Measurements from ENCODE around the gene KSR1.

Gene KSR1

DNA sequence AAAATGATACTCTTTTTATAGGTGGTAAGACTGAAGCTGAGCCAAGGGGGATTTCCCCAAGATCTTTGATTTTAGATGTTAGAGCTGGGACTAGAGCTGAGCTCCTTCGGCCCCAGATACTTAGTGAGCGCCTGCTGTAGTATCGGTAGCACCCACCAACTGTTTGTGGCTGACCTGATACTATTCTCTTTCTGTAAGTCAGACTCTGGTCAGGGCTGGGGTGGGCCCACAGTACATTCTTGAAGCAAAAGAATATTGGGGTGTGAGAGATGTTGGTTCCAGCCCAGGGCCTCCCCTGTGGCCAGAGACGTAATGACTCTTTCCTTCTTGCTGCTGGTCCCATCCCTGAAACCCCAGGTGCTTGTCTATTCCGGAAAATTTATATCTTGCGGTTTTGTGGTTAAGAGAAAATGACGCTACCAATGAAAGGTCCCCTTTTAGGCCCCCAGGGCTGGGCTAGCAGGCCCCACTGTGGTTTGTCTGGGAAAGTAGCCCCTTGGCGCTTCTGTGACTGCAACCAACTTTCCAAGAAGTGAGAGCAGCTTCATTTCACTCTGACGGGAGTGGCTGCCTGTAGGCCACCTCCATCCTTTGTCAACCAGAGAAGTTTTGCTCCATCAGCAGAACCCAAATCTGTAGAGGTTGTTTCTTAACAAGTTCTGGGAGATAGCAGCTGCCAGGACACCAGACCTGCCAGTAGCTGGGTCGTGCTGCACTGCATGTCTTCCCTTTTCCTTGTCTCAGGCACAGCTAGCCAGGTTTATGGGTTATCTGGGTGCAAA, 88.3 kb downstream of the KSR1 start:
- ATAC-seq (peak; percentile 93), DNase-seq (peak; percentile 81 to 96)
- Mint-ChIP-seq H3K9me3 (no peaks in the 10 kb centered on the region), H3K27ac (peak overlapping the region; percentile 91 to 98), H3K4me3 (peak overlapping the region; percentile 71 to 74), H3K27me3 (no peaks in the 10 kb centered on the region), H3K4me1 (peaks cover 86% of the 10 kb centered on the region)

DNA sequence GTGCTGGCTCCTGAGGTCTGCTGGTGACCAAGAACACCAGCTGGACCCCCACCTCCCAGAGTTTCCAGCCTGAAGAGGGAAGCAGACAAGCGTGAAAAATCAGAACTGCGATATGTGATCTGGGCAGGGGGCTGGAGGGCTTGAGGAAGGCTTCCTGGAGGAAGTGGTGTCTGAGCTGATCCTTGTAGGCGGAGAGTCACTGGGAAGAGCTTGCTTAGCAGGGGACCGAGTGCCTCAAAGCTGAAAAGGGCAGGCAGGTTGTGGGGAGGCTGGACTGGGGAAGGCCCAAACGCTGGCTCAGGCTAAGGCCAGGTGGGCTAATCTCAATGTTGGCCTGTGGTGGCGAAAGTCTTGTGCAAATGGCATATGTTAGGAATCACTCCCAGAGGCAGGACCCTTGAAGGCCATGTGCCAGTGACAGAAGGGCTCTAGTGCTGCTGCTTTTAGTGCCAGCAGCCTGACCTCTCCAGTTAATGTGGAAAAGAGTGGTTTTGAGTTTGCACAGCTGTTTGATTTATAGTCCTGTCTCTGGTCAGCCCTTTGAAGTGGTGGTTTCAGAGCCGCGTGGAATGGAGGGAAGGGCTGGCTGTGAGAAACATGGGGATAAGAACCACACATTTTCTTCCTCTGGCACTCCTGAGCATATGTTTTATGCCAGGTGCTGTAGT, 89.4 kb downstream of the KSR1 start:
- Mint-ChIP-seq H3K4me3 (peak overlapping the region; percentile 71 to 74), H3K9me3 (no peaks in the 10 kb centered on the region), H3K27me3 (no peaks in the 10 kb centered on the region), H3K27ac (peak overlapping the region; percentile 79 to 89), H3K4me1 (peaks cover 86% of the 10 kb centered on the region)
- DNase-seq (no peak), ATAC-seq (no peak)

DNA sequence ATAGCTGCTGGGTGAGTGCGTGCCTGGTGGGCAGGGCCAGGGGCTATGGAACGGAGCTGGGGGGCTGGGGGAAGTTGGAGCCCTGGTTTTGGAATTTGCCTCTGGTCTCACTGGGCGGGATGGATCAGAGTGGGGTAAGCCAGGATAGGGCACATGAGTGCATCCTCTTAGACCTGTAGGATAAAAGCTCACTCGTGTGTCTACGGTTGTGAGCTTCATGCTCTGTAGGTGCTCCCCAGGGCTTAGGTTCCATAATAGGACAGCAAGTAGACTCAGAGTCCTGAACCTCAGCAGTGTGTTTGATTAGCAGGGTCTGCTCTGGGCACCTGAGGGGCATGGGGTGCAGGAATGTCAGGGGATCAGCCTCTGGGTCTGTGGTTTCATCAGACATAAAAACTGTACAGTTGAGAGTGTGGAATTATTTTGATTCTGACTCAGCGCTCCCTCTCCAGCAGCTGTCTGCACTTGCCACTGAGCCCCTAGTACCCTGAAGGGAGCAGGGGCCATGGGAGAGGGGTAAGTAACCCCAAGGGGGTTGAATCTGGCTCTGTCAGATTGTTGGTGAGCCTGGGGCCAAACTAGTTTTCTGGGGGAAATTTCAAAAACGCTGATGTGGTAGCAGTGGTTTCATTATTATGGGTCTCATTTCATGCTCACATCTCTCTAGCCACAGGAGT, 90.5 kb downstream of the KSR1 start:
- Mint-ChIP-seq H3K4me1 (peaks cover 86% of the 10 kb centered on the region), H3K27me3 (no peaks in the 10 kb centered on the region), H3K27ac (peak overlapping the region; percentile 63 to 93), H3K9me3 (no peaks in the 10 kb centered on the region), H3K4me3 (peak overlapping the region; percentile 47 to 74)
- ATAC-seq (no peak), DNase-seq (peak in 1 of 2 donors; percentile 45)

GRCh38 chr17:27547301-27547683, 91.0 kb downstream of the KSR1 start:
- Mint-ChIP-seq H3K27ac (peak overlapping the region; percentile 63 to 93), H3K9me3 (no peaks in the 10 kb centered on the region), H3K4me1 (peaks cover 86% of the 10 kb centered on the region), H3K4me3 (peak overlapping the region; percentile 47 to 74), H3K27me3 (no peaks in the 10 kb centered on the region)
- no peak for DNase-seq
- ATAC-seq = no peak

GRCh38 chr17:27548369-27548768, 92.1 kb downstream of the KSR1 start:
- ATAC-seq (no peak), DNase-seq (no peak)
- H3K4me3 Mint-ChIP-seq = no peak overlapping the region
- H3K27ac Mint-ChIP-seq = no peak overlapping the region
- no peaks in the 10 kb centered on the region for H3K27me3 Mint-ChIP-seq
- H3K4me1 Mint-ChIP-seq = peaks cover 86% of the 10 kb centered on the region
- no peaks in the 10 kb centered on the region for H3K9me3 Mint-ChIP-seq

- Mint-ChIP-seq H3K27me3 (no peaks in the 10 kb centered on the region), H3K4me1 (peaks cover 81% of the 10 kb centered on the region), H3K4me3 (no peak overlapping the region), H3K27ac (no peak overlapping the region), H3K9me3 (no peaks in the 10 kb centered on the region)
- DNase-seq = no peak
- ATAC-seq = no peak
Observed at GRCh38 chr17:27549251-27549893, 93.1 kb downstream of the KSR1 start.

DNA sequence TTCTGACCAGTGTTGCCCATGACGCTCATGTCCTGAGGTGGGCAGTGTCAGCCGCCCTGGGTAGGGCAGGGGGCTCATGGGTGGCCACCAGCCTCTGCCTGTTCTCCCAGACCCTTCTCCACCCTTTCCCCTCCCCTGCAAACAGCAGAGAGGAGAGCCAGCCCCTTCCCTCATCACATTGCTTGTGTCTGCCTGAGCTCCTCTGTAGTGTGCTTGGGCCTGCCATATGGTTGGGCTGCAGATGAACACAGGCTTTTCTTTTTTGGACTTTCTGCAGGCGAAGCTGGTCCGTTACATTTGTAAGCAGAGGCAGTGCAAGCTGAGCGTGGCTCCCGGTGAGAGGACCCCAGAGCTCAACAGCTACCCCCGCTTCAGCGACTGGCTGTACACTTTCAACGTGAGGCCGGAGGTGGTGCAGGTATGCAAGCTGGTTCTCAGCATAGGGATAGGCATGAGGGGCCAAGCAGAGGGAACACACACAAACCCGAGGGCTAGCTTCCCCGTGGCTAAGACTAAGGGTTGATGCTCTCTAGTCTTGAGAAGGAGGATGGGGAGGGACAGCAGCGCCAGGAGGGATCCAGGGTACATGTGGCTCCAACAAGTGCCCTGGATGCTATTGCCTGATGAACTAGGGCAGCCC, 94.2 kb downstream of the KSR1 start:
- no peak for ATAC-seq
- no peak overlapping the region for H3K27ac Mint-ChIP-seq

DNA sequence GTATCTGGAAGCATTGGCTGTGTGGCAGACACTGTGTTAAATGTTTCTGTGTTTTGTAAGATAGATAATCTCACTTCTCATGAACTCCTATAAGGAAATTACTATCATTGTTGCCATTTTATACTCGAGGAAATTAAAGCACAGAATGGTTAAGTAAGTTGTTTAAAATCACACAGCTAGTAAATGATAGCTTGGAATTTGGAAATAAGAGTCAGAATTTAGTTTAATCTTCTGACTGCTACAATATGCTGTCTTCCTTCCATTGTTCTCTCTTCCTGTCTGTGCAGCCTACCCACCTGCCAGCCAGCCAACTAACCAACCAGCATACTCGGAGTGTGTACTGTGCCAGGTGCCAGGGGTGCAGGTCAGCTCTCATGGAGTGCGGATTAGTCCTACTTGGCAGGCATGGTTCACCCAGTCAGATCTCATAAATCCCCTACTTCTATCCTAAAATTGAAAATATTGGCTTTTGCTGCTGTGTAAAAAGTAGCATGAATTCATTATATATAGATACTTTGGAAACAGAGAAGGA, 94.8 kb downstream of the KSR1 start:
- no peak for ATAC-seq
- H3K27me3 Mint-ChIP-seq = no peaks in the 10 kb centered on the region
- peaks cover 73% of the 10 kb centered on the region for H3K4me1 Mint-ChIP-seq
- H3K9me3 Mint-ChIP-seq = no peaks in the 10 kb centered on the region
- DNase-seq = no peak
- H3K4me3 Mint-ChIP-seq = no peak overlapping the region
- peak overlapping the region in 1 of 2 donors; percentile 14 for H3K27ac Mint-ChIP-seq

More for the DNA sequence above, 94.2 kb downstream of the KSR1 start:
- H3K4me1 Mint-ChIP-seq = peaks cover 77% of the 10 kb centered on the region
- no peak for DNase-seq
- H3K4me3 Mint-ChIP-seq = no peak overlapping the region
- no peaks in the 10 kb centered on the region for H3K9me3 Mint-ChIP-seq
- H3K27me3 Mint-ChIP-seq = no peaks in the 10 kb centered on the region

DNA sequence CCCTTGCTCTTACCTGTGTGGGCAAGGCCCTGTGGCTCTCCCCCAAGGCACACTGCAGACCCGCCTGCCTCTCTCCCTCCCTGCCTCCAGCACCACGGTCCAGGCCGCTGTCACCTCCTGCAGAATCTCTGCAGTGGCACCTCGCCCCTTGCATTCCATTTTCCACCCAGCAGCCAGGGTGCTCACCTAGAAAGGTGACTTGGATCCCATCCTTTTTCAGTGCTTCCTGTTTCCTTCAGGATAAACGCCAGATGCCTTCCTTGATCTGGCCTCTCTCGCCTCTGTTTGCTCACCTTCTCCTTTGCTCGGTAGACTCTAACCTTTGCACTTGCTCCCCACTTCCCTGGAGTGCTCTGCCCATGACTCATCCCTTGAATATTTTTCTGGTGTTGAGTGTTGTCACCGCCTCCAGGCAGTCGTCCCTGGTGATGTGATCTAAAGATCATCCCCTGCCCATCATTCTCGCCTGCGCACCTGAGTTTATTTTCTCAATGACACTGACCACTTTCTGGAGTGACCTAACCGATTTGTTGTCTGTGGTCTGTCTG, 95.5 kb downstream of the KSR1 start:
- ATAC-seq = no peak
- peaks cover 66% of the 10 kb centered on the region for H3K4me1 Mint-ChIP-seq
- no peak for DNase-seq
- H3K27me3 Mint-ChIP-seq = no peaks in the 10 kb centered on the region
- peak overlapping the region in 1 of 2 donors; percentile 13 for H3K4me3 Mint-ChIP-seq
- peak overlapping the region; percentile 57 to 61 for H3K27ac Mint-ChIP-seq
- H3K9me3 Mint-ChIP-seq = no peaks in the 10 kb centered on the region

DNA sequence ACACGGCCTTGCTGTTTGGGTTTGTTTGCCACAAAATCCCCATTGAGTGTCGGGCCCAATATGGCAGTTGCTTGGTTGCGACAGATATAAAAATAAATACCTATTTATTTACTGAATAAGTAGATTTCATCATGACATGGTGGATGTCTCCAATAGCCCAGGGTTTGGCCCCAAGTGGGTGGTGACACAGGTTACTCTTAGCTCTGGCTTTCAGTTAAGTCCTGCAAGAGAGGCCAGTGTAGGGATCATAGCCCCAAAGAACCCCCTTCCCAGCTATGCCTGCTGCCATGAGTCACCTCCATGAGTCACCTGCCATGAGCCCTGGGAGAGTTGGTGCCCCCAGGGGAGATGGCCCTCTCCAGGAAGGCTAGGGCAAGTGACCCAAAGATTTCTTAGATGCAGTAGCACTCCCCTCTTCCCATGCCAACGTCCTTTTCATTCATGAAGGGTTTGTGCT, 96.1 kb downstream of the KSR1 start:
- peak overlapping the region in 1 of 2 donors; percentile 13 for H3K4me3 Mint-ChIP-seq
- DNase-seq = no peak
- peak; percentile 65 for ATAC-seq

DNA sequence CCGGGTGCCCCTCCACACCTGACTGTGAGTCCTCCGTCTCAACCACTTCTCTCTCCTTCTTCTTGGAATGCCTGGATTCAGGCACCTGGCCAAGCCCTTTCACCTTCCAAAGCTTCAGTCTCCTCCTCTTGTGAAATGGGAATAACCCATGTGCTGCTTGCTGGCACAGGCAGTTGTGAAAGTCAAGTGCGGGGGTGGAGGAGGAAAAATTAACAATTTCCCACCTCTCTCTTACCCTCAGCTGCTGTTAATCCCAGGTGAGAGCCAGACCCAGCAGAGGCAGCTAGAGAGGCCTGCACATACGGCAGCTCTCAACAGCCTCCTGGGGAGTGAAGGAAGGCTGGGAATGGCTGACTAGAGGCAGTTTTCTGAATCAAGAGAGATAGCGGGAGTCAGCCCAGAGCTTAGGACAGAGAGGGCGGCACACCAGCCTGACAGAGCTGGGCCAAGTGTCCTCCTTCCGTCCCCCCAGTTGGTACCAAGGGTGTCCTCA, 96.8 kb downstream of the KSR1 start:
- DNase-seq (no peak), ATAC-seq (no peak)
- peak overlapping the region in 1 of 2 donors; percentile 4 for H3K27ac Mint-ChIP-seq
- no peaks in the 10 kb centered on the region for H3K27me3 Mint-ChIP-seq
- no peaks in the 10 kb centered on the region for H3K9me3 Mint-ChIP-seq
- peaks cover 56% of the 10 kb centered on the region for H3K4me1 Mint-ChIP-seq
- H3K4me3 Mint-ChIP-seq = no peak overlapping the region

More for the DNA sequence above, 96.1 kb downstream of the KSR1 start:
- peak overlapping the region in 1 of 2 donors; percentile 75 for H3K27ac Mint-ChIP-seq
- no peaks in the 10 kb centered on the region for H3K27me3 Mint-ChIP-seq
- H3K4me1 Mint-ChIP-seq = peaks cover 60% of the 10 kb centered on the region
- H3K9me3 Mint-ChIP-seq = no peaks in the 10 kb centered on the region

- peaks cover 66% of the 10 kb centered on the region for H3K4me1 Mint-ChIP-seq
- no peak for ATAC-seq
- DNase-seq = no peak
- no peaks in the 10 kb centered on the region for H3K27me3 Mint-ChIP-seq
- no peak overlapping the region for H3K27ac Mint-ChIP-seq
- no peak overlapping the region for H3K4me3 Mint-ChIP-seq
- no peaks in the 10 kb centered on the region for H3K9me3 Mint-ChIP-seq
Observed at GRCh38 chr17:27554152-27554551, 97.9 kb downstream of the KSR1 start.

GRCh38 chr17:27554911-27555310, 98.7 kb downstream of the KSR1 start:
- no peak for ATAC-seq
- no peak overlapping the region for H3K27ac Mint-ChIP-seq

DNA sequence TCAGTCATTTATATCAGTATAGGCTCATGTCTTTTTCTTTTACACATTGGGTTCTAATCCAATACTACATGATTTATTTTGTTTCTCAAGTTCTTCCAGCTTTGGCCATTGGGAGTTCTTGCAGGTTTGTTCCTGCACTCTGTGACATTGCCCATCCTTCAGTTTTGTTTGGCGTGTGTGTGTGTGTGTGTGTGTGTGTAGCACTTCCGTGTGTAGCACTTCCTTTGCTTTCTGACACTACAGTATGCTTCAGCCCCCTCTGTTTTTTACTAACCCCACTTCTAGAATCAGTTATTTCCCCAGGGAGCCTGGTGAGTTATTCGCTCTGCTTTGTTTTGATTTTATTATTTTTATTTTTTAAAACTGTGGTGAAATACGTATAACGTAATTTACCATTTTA, 99.1 kb downstream of the KSR1 start:
- ATAC-seq (no peak), DNase-seq (no peak)
- Mint-ChIP-seq H3K4me3 (no peak overlapping the region), H3K27ac (no peak overlapping the region), H3K27me3 (no peaks in the 10 kb centered on the region), H3K9me3 (no peaks in the 10 kb centered on the region), H3K4me1 (peaks cover 62% of the 10 kb centered on the region)

More at GRCh38 chr17:27554911-27555310, 98.7 kb downstream of the KSR1 start:
- Mint-ChIP-seq H3K4me1 (peaks cover 66% of the 10 kb centered on the region), H3K4me3 (no peak overlapping the region), H3K27me3 (no peaks in the 10 kb centered on the region), H3K9me3 (no peaks in the 10 kb centered on the region)
- no peak for DNase-seq
